Fibroblast of villous mesenchyme (primary cell): ENCODE results near the gene IL31. TPM values are rescaled to one million over a fixed set of nuclear protein-coding genes. Genes with fewer than 3 reads are reported as not detected.

Experiments
- DNase-seq: peaks from one replicate; pipeline ENCODE4 v3.0.0-alpha.2; 2010; ENCODE audit warnings: low read depth
- H3K4me3 ChIP-seq: 2 replicates; pipeline ENCODE4 v1.5.1; 2011; ENCODE audit warnings: low read depth, mild to moderate bottlenecking, low read length
- total RNA-seq: library from RNA; depleted of rRNA; stranded (reverse); fragments of >200 nt; gene quantifications from 2 replicates; pipeline ENCODE4 v1.2.3, GENCODE V29; 2012
- TF ChIP-seq, protein P1 (sequence below): IDR thresholded peaks from 2 replicates; pipeline ENCODE4 v1.5.1; 2012; ENCODE audit warnings: low read depth, mild to moderate bottlenecking, low read length; ENCODE audit not compliant: insufficient read depth

IL31 gene
- total RNA-seq, 1 donor = not detected

DNA sequence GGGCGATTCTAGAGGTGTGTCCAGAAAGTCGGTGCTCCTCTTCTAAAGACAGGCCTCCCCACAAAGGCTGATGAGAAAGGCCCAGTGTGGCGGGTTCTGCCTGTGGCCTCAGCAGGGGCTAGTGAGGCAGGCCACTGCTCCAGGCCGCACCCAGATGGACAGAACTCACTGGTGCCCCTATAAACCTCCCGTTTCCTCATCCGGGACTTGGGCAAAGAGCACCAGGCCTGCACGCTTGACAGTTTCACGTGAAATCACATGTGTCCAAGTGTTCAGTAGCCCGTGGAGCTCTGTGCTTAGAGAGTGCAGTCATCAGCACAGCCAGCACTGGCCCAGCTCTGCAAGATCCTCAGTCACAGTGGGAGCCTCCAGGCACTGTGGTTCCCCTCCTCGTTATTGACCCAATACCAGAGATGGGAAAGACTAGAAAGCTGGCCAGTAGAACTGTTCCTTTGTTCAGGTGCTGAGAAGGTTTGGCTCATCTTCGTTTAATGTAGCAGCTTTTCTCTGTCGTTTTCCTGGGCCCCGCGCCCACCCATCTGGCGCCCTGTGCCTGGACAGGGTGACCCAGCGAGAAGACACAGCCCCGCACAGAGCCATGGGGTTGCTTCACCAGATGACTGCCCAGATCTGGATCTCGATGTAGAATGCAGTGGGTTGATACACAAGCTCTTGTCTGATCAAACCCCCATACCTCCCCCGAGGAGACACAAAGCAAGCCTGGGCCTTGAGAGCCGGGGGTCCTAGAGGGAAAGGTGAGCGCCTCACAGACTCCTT, 26.3 kb downstream of the IL31 start:
- TF ChIP-seq, protein P1, sequence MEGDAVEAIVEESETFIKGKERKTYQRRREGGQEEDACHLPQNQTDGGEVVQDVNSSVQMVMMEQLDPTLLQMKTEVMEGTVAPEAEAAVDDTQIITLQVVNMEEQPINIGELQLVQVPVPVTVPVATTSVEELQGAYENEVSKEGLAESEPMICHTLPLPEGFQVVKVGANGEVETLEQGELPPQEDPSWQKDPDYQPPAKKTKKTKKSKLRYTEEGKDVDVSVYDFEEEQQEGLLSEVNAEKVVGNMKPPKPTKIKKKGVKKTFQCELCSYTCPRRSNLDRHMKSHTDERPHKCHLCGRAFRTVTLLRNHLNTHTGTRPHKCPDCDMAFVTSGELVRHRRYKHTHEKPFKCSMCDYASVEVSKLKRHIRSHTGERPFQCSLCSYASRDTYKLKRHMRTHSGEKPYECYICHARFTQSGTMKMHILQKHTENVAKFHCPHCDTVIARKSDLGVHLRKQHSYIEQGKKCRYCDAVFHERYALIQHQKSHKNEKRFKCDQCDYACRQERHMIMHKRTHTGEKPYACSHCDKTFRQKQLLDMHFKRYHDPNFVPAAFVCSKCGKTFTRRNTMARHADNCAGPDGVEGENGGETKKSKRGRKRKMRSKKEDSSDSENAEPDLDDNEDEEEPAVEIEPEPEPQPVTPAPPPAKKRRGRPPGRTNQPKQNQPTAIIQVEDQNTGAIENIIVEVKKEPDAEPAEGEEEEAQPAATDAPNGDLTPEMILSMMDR = no peak
- no peak for DNase-seq
- no peak overlapping the region for H3K4me3 ChIP-seq

DNA sequence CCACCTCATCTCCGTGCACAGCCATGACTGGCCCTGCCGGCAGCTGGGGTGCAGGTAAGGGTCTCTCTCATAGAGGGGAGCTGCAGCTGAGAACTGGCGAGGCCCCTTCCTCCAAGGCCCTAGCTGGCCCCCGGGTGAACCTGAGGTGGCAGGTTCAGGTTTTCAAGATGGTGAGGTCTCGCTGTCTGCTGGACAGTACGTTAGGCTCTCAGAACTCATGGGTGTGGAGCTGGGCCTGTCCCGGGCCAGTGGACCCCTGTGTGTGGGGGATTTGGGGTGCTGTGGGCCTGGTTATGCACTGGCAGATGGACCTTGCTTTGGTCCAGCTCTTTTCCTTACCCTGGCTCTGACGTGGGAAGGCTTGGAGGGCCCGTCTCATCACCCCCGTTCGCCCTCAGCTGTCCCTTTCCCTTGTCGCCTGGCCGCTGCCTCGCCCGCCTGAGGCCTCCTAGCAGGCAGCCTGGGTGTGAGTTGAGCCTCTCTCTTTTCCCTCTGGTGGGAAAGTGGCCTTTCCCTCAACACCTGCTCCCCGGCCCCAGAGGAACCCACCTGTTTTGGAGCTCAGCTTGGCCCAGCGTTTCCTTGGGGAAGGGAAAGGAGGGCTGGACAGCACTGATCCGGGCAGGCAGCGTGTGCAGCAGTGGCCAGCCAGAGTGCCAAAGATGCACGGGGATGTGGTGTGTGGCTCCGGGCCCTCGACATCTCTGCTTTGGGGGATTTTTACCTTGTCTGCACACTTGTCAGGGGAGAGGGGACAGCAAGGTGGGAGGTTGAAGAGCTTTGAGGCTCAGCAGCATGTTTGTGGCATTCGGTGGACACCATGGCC, 28.3 kb downstream of the IL31 start:
- DNase-seq = no peak
- H3K4me3 ChIP-seq = no peak overlapping the region
- TF ChIP-seq, protein P1 = no peak

DNA sequence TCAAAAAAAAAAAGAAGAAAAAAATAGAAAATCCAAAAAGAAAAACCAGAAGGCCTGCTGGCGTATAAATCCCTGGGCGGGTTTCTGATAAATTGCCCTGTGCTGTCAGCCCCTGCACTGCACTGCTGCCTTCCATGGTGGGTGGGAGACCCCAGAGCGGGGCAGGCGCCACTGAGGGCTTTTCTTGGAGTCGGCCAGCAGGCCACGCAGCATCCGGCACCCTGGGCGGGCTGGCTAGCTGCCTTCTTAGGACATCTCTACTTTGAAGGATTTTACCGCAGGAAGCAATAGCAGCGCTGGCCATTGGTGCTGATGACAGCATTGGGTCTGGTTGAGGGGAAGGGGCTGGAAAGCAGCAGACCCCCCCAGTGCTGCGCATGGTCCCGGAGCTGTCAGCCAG, 29.1 kb downstream of the IL31 start:
- no peak overlapping the region for H3K4me3 ChIP-seq
- DNase-seq = no peak
- TF ChIP-seq, protein P1 = no peak

DNA sequence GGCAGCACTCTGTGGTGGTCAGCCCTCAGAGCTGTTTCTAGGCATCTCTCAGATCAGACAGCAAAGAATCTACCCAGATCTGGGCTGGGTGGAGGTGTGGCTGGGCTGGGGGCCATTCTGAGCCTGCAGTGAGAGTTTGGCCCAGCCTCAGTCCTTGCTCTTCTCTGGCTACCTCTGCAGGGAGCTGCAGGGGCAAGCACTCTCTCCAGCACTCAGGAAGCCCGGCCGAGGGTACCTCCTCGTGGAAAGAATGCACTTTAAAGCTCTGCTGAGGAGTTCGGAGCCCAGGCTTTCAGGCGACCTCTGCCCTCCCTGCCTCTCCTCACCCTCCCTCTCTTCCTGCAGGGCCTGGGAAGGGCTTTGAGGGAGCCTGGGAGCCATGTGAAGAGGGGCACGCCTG, 31.2 kb downstream of the IL31 start:
- TF ChIP-seq, protein P1 = no peak
- DNase-seq = no peak

DNA sequence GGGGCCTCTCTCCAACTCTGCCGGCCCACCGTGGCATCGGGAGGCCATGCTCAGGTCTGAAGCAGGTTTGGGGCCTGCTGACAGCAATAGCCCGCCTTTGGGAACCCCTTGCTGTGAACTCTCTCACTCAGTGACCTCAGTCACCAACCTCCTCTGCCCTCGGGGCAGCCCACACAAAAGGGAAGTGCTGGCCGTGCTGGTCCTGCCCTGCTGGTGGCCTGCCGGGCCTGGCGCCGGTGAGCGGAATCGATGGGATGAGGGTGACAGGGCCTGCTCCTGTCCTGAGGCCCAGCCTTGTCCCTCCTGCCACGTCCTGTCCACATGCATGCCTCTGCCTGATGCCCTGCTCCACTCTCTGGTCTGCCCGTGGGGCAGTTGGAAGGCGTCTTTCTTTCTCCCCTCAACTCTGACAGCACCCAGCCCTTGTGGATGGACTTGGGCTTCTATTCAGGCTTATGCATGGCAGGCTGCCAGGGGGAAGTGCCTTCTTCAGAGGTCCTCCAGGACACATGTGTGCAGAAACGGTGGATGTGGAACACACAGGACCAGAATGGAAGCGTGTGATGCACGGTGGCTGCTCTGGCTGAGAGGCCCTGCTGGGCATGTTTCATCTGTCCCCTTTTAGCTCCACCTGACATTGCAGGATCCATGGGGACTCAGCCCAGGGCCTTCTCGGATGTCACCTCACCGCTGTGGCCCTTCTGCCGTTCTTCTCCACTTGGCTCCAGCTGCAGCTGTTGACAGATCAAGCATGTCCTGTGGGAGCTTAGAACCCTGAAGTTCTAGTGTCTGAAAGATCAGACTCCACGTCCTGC, 31.9 kb downstream of the IL31 start:
- TF ChIP-seq, protein P1 = no peak
- DNase-seq = no peak
- H3K4me3 ChIP-seq = no peak overlapping the region

More for the DNA sequence above, 31.2 kb downstream of the IL31 start:
- H3K4me3 ChIP-seq = no peak overlapping the region

DNA sequence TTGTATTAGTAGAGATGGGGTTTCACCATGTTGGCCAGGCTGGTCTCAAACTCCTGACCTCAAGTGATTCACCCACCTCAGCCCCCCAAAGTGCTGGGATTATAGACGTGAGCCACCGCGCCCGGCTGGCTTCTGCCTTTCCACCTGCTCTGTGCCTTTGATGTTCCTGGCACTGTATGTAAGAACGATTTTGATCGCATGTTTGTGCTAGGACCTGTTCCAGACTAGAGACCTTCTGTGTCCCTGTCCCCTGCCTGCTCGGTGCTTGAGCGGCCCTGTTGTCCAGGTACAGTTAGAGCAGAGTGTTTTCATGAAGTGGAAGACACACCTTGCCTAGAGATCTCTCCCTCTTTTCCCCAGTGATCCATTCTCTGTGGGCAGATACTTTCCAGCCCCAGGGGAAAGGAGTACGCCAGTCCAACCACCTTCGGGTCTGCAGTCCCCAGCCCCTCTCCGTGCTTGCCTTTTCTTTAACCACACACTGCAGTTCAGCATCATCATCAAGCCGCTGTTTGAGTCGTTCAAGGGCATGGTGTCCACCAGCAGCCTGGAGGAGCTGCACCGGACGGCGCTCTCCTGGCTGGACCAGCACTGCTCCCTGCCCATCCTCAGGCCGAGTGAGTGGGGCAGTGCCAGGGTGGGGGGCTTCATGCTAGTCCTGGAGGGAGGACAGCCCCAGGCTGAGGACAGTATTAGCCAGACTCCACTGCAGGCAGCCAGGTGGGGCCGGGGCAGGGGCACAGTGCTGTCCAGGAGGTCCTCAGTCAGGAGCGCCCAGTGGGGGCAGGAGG, 33.4 kb downstream of the IL31 start:
- TF ChIP-seq, protein P1 = no peak
- DNase-seq = no peak

More for the DNA sequence above, 33.4 kb downstream of the IL31 start:
- H3K4me3 ChIP-seq = no peak overlapping the region
